Measurements from ENCODE around the gene SCGB1D2. TPM values are rescaled to one million over a fixed set of nuclear protein-coding genes. Genes with fewer than 3 reads are reported as not detected.
"Not testable (repeated sequence)": the region's sequence is repeated elsewhere in the genome, so short reads cannot be mapped to it uniquely, and the experiment has no call there.

The SCGB1D2 gene
- total RNA-seq, 2 experiments from 2014 or later, result not detected

- H3K4me3 ChIP-seq (ENCODE audit: low read depth, low read length, poor library complexity, severe bottlenecking), result no peak overlapping the region
- H3K4me2 ChIP-seq (ENCODE audit: low read length), result no peak overlapping the region
- intact Hi-C loops (cut with micrococcal nuclease; ENCODE audit: unreplicated experiment), result no loop called here
- POLR2A ChIA-PET, result no interaction called here
- no peaks in the 10 kb centered on the region for H3K79me2 ChIP-seq (ENCODE audit: insufficient read depth, low read depth, low read length)
- no peak overlapping the region for H3K27ac ChIP-seq (ENCODE audit: low read depth, low read length, poor library complexity, severe bottlenecking)
- no TSS peak for BruUV-seq (replicated peaks)
- no peaks in the 10 kb centered on the region for H3K4me1 ChIP-seq (ENCODE audit: insufficient read depth, low read length, poor library complexity, severe bottlenecking)
- H4K20me1 ChIP-seq (ENCODE audit: insufficient read depth, low read length), result no peaks in the 10 kb centered on the region
- H3K9me2 ChIP-seq (ENCODE audit: insufficient read depth, low read length), result no peaks in the 10 kb centered on the region
- no peak overlapping the region for H2AFZ ChIP-seq (ENCODE audit: low read length)
- no peaks in the 10 kb centered on the region for H3K9me3 ChIP-seq (ENCODE audit: low read length)
- no peaks in the 10 kb centered on the region for H3K36me3 ChIP-seq (ENCODE audit: insufficient read depth, low read length)
- no peak for TF ChIP-seq EZH2phosphoT487 (IDR thresholded peaks at IDR 0.05; ENCODE audit: borderline replicate concordance, low read depth, low read length)
- no peak for TF ChIP-seq CTCF (conservative IDR thresholded peaks at IDR 0.05; ENCODE audit: low read length)
- no peak for DNase-seq (ENCODE audit: low spot score)
- CTCF ChIA-PET (ENCODE audit: unreplicated experiment), result no interaction called here
These were observed 46.1 kb upstream of the SCGB1D2 start for GRCh38 chr11:62195945-62196344.

GRCh38 chr11:62197400-62197799, 44.6 kb upstream of the SCGB1D2 start:
- H3K36me3 ChIP-seq (ENCODE audit: insufficient read depth, low read length); intact Hi-C loops (cut with micrococcal nuclease; ENCODE audit: unreplicated experiment); H3K27ac ChIP-seq (ENCODE audit: low read depth, low read length, poor library complexity, severe bottlenecking); H3K79me2 ChIP-seq (ENCODE audit: insufficient read depth, low read depth, low read length); H2AFZ ChIP-seq (ENCODE audit: low read length); H3K4me1 ChIP-seq (ENCODE audit: insufficient read depth, low read length, poor library complexity, severe bottlenecking); CTCF ChIA-PET (ENCODE audit: unreplicated experiment); H4K20me1 ChIP-seq (ENCODE audit: insufficient read depth, low read length); H3K9me2 ChIP-seq (ENCODE audit: insufficient read depth, low read length); H3K9me3 ChIP-seq (ENCODE audit: low read length); POLR2A ChIA-PET; H3K4me3 ChIP-seq (ENCODE audit: low read depth, low read length, poor library complexity, severe bottlenecking); DNase-seq (ENCODE audit: low spot score); H3K4me2 ChIP-seq (ENCODE audit: low read length); BruUV-seq (replicated peaks): not testable (repeated sequence)

- Histone ChIP-seq H3K4me1 (ENCODE audit: insufficient read depth, low read length, poor library complexity, severe bottlenecking) (peaks cover 27% of the 10 kb centered on the region), H3K9me3 (ENCODE audit: low read length) (no peaks in the 10 kb centered on the region), H3K4me3 (ENCODE audit: low read depth, low read length, poor library complexity, severe bottlenecking) (no peak overlapping the region), H3K27ac (ENCODE audit: low read depth, low read length, poor library complexity, severe bottlenecking) (no peak overlapping the region), H3K36me3 (ENCODE audit: insufficient read depth, low read length) (no peaks in the 10 kb centered on the region), H3K4me2 (ENCODE audit: low read length) (no peak overlapping the region), H4K20me1 (ENCODE audit: insufficient read depth, low read length) (no peaks in the 10 kb centered on the region), H3K79me2 (ENCODE audit: insufficient read depth, low read depth, low read length) (no peaks in the 10 kb centered on the region), H2AFZ (ENCODE audit: low read length) (no peak overlapping the region), H3K9me2 (ENCODE audit: insufficient read depth, low read length) (no peaks in the 10 kb centered on the region)
- POLR2A ChIA-PET, result no interaction called here
- CTCF ChIA-PET (ENCODE audit: unreplicated experiment), result no interaction called here
- BruUV-seq (replicated peaks), result no TSS peak
- no peak for TF ChIP-seq EZH2phosphoT487 (IDR thresholded peaks at IDR 0.05; ENCODE audit: borderline replicate concordance, low read depth, low read length)
- TF ChIP-seq CTCF (conservative IDR thresholded peaks at IDR 0.05; ENCODE audit: low read length), result no peak
- intact Hi-C loops (cut with micrococcal nuclease; ENCODE audit: unreplicated experiment), result no loop called here
- no peak for DNase-seq (ENCODE audit: low spot score)
These were observed 40.7 kb upstream of the SCGB1D2 start for GRCh38 chr11:62201376-62201775.
